Fibroblast of skin of right quadriceps (primary cell): ENCODE data around the gene TPSG1.
"Not testable (repeated sequence)": the region's sequence is repeated elsewhere in the genome, so short reads cannot be mapped to it uniquely, and the experiment has no call there.

Experiments
- DNase-seq: peaks from one replicate; pipeline ENCODE4 v3.0.0-alpha.2; 2013

TPSG1 gene

GRCh38 chr16:1230084-1230470 lies 5.0 kb upstream of the TPSG1 start, which contains the start of gene TPSB2:
Gene TPSB2, minus strand, starts transcription at chr16:1230184. Its CDS starts 233 bp downstream, at chr16:1229951.
- not testable (repeated sequence) for DNase-seq

- DNase-seq: not testable (repeated sequence)
Measured at GRCh38 chr16:1229476-1229875, 4.4 kb upstream of the TPSG1 start.

DNA sequence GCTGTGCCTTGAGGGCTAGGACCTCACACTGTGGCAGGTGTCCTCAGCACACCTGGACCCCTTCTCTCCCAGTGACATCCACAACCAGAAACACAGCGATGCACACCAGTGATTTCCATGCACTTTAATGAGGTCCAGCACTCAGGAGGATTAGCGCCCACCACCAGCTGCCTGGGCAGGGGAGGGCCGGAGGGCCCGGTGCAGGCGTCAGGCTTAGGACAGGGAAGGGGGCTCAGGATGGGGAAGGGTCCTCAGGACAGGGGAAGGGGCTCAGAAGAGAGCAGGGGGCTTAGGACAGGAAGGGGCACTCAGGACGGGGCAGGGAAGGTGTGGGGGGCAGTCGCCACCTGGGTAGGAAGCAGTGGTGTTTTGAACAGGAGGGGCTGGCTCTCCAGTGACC lies 3.2 kb upstream of the TPSG1 start:
- DNase-seq: not testable (repeated sequence)

- not testable (repeated sequence) for DNase-seq
Measured at GRCh38 chr16:1226692-1227091, 1.6 kb upstream of the TPSG1 start.

- not testable (repeated sequence) for DNase-seq
Measured at GRCh38 chr16:1225728-1226311, 752 bp upstream of the TPSG1 start.

GRCh38 chr16:1224558-1224957 lies 510 bp downstream of the TPSG1 start:
- no peak for DNase-seq

DNA sequence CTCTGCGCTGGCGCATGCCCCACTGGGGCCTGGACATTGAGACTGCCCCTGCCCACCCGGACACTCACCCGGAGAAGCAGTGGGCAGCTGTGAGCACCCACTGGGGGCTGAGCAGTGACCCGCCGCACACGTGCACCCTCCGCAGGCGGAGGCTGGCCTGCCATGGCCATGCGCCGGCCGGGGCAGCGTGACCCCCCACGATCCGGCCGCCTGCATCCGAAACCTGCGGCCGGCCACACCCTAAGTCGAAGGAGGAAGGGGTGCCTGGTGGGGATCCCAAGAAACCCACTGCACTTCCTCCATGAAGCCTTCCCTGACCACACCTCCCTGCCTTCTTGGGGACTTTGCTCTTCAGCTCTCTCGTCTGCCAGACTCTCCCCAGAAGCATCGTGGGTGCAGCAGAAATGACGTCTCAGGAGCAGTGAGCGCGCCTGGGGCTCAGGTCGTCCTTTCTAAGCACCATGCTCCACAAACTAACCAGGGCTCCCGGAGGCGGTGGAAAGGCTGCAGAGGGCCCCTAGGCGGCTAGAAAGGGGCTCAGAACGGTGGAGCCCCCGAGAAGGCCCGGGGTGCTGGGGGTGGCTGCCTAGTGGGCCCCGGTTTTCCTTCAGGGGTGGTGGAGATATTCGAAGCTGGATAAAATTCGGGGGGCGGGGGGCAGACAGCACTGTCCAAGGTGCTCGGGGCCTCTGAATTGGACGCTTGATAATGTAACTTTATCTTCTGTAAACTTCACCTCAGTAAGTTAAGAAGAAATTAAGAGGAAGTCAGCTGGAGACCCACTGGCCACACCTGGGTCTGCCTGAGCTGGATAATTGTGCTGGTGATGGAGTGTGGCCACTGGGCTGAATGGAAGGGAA lies 1.5 kb downstream of the TPSG1 start:
- DNase-seq: no peak

- no peak for DNase-seq
Measured at GRCh38 chr16:1222553-1223354, 2.3 kb downstream of the TPSG1 start.

DNA sequence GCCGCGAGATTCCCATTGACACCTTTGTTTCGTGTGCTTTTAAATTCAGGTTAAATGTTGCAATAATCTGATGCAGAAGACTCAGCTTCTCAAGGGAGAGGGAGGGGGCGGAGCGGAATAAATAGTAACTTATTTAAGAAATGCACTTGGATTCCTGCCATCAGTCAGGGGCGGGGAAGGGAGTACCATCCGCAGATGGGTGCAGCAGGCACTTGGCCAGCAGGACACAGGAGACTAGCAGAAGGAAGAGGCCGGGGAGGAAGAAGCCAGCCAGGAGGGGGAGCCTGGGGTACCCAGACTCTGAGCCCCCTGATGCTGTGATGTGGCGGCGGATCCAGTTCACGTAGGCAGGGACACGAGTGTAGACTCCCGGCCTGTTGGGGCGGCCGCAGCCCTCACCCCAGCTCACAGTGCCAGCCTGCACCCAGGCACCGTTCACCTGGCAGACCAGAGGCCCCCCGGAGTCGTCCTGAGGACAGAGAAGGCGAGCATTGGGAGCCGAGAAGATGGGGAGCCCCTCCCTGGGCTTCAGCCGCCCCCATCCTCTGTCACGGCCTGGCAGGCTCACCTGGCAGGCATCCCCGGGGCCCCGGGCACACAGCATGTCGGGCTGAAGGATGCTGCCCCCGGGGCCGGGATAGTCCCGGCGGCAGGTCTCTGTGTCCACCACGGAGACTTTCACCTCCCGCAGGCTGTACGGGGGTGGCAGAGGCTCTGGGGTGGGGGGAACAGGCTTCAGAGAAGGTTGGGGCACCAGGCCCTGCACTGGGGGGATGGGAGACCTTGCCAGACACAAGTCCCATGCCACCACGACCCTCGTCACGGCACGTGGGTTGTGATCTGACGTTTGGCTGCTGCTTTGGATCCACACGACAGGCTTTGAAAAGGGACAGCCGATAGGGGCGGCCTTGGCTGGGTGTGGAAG lies 3.2 kb downstream of the TPSG1 start:
- no peak for DNase-seq

GRCh38 chr16:1220841-1221627 lies 4.0 kb downstream of the TPSG1 start:
- DNase-seq: no peak

GRCh38 chr16:1220098-1220728 lies 4.9 kb downstream of the TPSG1 start:
- DNase-seq: no peak

DNA sequence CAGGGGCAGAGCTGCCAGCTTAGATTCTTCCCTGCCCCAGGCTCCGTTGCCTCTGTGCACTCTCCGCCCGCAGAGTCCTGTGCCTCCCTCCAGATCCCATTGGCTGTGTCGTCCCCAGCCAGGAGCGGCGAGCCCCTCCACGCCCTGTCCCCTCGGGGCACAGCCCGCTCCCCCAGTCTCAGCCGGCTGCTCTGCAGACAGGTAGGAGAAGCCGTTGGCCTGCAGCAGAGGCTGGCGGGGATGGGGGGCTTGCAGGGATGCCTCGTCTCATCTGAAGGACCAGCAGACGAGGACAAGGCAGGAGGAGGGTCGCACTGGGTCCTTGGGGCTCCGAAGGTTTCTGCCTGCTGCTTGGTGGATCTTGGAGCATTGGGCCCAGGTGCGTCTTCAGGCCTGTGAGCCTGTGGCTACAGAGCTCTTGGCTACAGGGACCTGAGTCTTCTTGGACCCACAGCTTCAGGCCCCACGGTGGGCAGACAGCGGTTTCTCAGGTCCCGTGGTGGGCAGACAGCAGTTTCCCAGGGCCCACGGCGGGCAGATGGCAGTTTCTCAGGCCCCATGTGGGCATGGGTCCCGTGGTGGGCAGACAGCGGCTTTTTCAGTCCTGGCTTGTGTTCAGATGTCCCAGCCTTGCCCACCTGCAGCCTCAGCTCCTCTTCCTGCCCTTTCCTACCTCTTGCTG lies 6.0 kb downstream of the TPSG1 start:
- DNase-seq: no peak

DNA sequence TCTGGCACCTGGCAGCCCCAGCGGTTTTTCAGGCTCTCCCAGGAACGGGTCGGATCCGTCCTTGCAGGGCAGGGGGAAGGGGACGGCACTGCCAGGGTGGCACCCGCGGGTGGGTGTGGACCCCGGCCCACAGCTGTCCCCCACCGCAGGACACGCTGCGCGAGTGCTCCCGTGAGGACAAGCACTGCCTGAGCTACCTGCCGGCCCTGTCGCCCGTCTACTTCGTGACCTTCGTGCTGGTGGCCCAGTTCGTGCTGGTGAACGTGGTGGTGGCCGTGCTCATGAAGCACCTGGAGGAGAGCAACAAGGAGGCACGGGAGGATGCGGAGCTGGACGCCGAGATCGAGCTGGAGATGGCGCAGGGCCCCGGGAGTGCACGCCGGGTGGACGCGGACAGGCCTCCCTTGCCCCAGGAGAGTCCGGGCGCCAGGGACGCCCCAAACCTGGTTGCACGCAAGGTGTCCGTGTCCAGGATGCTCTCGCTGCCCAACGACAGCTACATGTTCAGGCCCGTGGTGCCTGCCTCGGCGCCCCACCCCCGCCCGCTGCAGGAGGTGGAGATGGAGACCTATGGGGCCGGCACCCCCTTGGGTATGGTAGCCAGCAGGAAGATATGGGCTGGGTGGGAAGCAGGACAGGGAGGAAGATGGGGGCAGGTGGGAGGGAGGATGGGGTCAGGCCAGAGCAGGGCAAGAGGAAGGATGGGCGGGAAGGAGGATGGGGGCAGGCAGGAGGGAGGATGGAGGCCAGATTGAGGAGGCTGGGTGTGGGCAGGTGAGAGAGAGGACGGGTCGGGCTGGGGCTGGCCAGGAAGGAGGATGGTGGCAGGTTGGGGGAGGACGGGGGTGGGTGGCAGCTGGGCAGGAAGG lies 6.8 kb downstream of the TPSG1 start:
- no peak for DNase-seq

DNA sequence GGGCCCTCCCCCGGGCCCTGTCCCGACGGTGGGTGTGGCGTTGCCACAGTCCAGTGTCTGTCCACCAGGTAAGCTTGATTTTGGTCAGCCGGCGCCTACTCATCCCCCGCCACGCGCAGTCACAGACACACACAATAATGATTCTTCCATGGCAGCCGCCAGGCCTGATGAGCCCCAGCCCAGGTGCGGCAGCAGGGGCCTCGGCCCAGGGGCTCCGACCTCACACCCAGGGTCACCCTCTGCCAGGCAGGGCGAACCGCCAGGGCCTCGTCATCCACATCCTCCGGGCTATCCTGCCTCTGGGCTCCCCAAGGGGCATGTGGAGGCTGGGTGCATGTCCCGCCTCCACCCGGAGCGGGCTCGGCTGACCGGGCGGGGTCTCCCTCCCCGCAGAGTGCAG lies 7.5 kb downstream of the TPSG1 start:
- DNase-seq: no peak

- DNase-seq: no peak
Measured at GRCh38 chr16:1216681-1217400, 8.2 kb downstream of the TPSG1 start.

DNA sequence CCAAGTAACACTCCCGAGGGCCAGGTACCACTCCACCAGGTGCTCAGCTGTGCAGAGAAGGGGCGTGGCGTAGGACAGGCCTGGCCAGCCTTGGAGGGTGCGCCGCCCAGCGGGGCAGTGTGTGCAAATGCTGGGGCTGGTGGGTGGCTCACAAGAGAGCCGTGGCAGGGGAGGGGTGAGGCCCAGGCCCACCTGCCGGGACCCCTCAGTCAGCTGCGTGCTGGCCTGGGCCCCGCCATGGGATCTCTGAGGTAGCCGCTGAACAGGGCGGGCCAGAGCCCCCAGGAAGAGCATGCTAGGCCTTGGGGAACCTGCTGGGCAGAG lies 8.8 kb downstream of the TPSG1 start:
- no peak for DNase-seq

DNA sequence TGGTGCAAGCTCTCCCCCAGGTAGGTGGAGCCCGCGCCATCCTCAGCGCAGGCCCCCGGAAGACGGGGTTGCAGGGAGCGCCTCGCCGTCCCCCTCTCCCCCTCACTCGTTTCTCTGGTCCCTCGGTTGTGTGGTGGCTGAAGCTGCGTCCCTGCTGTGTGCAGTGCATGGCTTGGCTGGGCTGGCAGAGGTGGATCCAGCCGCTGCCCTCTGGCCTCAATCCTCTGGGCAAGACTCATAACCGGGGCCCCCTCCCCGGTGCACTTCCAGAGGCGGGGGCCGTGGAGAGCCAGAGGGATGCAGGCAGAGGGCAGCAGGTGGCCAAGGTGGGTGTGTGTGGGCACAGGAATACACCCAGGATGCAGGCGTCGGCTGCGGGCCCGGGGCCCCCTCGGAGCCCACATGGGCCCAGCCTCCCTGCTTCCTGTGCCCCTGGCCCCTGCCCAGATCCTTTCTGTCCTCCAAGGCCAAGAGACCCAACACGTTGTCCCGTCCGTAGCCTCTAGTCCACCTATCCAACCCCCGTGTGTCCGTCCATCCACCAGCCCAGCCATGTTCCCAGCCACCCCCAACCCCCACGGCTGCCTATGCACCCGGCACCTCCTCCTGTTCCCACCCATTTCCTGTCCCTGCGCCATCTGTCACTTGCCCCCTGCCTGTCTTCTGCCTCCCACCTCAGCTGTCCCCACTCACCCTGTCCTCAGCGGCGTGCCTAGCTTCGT lies 9.3 kb downstream of the TPSG1 start:
- no peak for DNase-seq

- no peak for DNase-seq
Measured at GRCh38 chr16:1214719-1215118, 10.3 kb downstream of the TPSG1 start.
